Karpas-422 (cell line): Measurements from ENCODE around the gene WDR33. TPM values are rescaled to one million over a fixed set of nuclear protein-coding genes. Genes with fewer than 3 reads are reported as not detected.

Experiments
- DNase-seq: peaks from one replicate; pipeline ENCODE4 v3.0.0-alpha.2; 2015
- H2AFZ ChIP-seq: fragments of 200-600 bp; sonication (generic); 2 replicates; pipeline ENCODE4 v1.6.1; 2014; ENCODE audit warnings: antibody characterized with exemption, low read length, mixed read lengths
- H3K27ac ChIP-seq: fragments of 200-600 bp; sonication (generic); 2 replicates; pipeline ENCODE4 v1.5.1; 2014; ENCODE audit warnings: mild to moderate bottlenecking, low read length, moderate library complexity
- H3K27me3 ChIP-seq: fragments of 200-600 bp; sonication (generic); 2 replicates; pipeline ENCODE4 v1.6.1; 2014; ENCODE audit warnings: low read length, mixed read lengths
- H3K36me3 ChIP-seq: fragments of 200-600 bp; sonication (generic); 2 replicates; pipeline ENCODE4 v1.6.1; 2014; ENCODE audit warnings: low read length, mixed read lengths; ENCODE audit not compliant: insufficient read depth
- H3K4me1 ChIP-seq: fragments of 200-600 bp; sonication (generic); 2 replicates; pipeline ENCODE4 v1.6.1; 2014; ENCODE audit warnings: mild to moderate bottlenecking, low read length, mixed read lengths
- H3K4me2 ChIP-seq: fragments of 200-600 bp; sonication (generic); 2 replicates; pipeline ENCODE4 v1.6.1; 2014; ENCODE audit warnings: low read length, low read depth, mild to moderate bottlenecking; ENCODE audit not compliant: poor library complexity, severe bottlenecking
- H3K4me3 ChIP-seq: fragments of 200-600 bp; sonication (generic); 2 replicates; pipeline ENCODE4 v1.5.1; 2014; ENCODE audit warnings: mild to moderate bottlenecking, antibody characterized with exemption, low read length, mixed read lengths
- H3K79me2 ChIP-seq: fragments of 200-600 bp; sonication (generic); 2 replicates; pipeline ENCODE4 v1.6.1; 2014; ENCODE audit warnings: mild to moderate bottlenecking, low read length, mixed read lengths
- H3K9ac ChIP-seq: fragments of 200-600 bp; sonication (generic); 2 replicates; pipeline ENCODE4 v1.6.0; 2014; ENCODE audit warnings: low read length
- H3K9me2 ChIP-seq: fragments of 200-600 bp; sonication (generic), shearing (Covaris generic); replicated peaks from 2 replicates; pipeline ENCODE4 v1.6.0; 2014; ENCODE audit warnings: mild to moderate bottlenecking, low read length, moderate library complexity; ENCODE audit not compliant: insufficient read depth
- H3K9me3 ChIP-seq: fragments of 300-700, 200-600 bp; sonication (generic); 2 replicates; pipeline ENCODE4 v1.6.1; 2014; ENCODE audit warnings: low read length, mixed read lengths
- H4K20me1 ChIP-seq: fragments of 200-600 bp; sonication (generic); 2 replicates; pipeline ENCODE4 v1.6.1; 2014; ENCODE audit warnings: mild to moderate bottlenecking, antibody characterized with exemption, low read length, low read depth; ENCODE audit not compliant: insufficient read depth
- total RNA-seq: library from RNA; depleted of rRNA; stranded (reverse); fragments of >200 nt; shearing (Covaris generic); gene quantifications from 2 replicates; pipeline ENCODE4 v1.2.3, GENCODE V29; 2014; ENCODE audit warnings: low replicate concordance

Gene WDR33
- total RNA-seq, 1 experiment from 2014 or later = 65.0 TPM

- H3K36me3 ChIP-seq = peaks cover 24% of the 10 kb centered on the region; the same call in 1 of the 2 replicates
- H3K9me3 ChIP-seq = no peaks in the 10 kb centered on the region
- peaks cover 26% of the 10 kb centered on the region for H3K4me1 ChIP-seq
- peak overlapping the region; percentile 65; the same call in 1 of the 2 replicates for H3K27ac ChIP-seq
- H4K20me1 ChIP-seq = no peaks in the 10 kb centered on the region
- no peaks in the 10 kb centered on the region for H3K9me2 ChIP-seq
- no peaks in the 10 kb centered on the region for H3K27me3 ChIP-seq
- H3K4me3 ChIP-seq = no peak overlapping the region
- no peak overlapping the region for H3K9ac ChIP-seq
- H3K79me2 ChIP-seq = peaks cover 35% of the 10 kb centered on the region
- no peak for DNase-seq
- H3K4me2 ChIP-seq = no peak overlapping the region
- H2AFZ ChIP-seq = no peak overlapping the region
These were observed 77.0 kb downstream of the WDR33 start for GRCh38 chr2:127733816-127734537.

DNA sequence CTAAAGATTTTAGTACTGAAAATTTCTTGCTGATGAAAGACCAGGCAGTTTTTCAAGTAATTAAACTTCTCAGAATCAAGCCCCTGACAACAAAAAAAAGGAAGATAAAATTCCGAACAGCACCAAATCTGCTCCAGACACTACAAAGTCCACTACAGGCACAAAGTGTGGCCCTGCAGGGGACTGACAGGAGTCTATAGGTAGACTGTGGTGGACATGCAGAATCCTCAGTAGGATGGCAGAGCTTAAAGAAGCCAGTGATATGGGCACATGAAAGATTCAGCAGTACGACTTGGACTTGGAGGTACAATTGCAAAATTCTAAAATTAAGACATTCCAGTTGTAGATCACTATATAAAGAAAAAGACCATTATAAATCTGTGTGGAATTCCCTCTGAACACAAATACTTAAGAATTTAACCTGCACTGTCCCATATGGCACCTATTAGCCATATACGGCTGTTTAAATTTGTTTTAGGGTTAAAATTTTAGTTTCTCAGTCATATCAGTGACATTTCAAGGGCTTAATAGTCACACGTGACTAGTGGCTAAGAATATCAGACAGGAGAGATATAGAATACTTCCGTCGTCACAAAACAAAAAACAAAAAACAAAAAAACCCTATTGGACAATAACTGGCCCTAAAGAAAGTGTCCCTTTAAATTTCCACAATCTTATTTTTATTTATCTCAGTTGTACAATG is 77.7 kb downstream of the WDR33 start:
- Histone ChIP-seq H3K9me2 (no peaks in the 10 kb centered on the region), H2AFZ (no peak overlapping the region), H3K9me3 (no peaks in the 10 kb centered on the region), H3K9ac (no peak overlapping the region), H3K27me3 (no peaks in the 10 kb centered on the region), H3K4me3 (no peak overlapping the region), H3K4me2 (no peak overlapping the region), H3K79me2 (peaks cover 31% of the 10 kb centered on the region), H3K36me3 (peaks cover 20% of the 10 kb centered on the region; the same call in 1 of the 2 replicates), H4K20me1 (no peaks in the 10 kb centered on the region), H3K27ac (no peak overlapping the region), H3K4me1 (peaks cover 26% of the 10 kb centered on the region)
- DNase-seq = no peak

DNA sequence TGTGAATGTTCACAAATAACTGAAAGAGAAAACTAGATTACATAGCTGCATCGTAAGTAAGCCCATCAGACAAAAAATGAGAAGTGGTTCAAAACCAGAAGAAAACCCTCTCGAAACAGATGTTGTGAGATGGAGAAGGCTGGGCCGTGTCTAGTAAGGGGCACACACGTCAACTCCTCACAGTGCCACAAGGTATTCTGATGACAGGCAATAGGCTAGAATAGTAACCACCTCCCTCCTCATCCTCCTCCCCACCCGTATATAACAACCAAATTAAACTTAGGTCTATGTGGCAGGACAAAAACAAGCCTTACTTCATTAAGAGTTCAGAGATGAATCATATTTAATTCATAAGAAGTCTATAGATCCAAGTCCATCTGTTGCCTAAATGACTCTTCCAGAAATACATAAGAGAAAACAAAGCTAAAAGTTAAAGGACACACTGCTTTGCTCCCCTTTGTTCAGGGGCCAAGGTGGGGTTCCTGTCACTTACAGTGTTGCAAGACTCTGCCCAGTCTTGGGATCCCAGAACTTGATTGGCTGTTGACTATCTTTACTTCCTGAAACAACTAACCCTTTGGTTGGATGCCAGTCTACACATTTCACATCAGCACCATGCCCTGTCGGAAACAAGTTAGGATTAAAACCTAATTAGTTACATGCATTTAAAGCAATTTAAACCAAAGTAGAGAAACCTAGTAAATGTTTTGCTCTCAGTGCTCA is 84.7 kb downstream of the WDR33 start:
- Histone ChIP-seq H3K4me1 (no peaks in the 10 kb centered on the region), H2AFZ (no peak overlapping the region), H3K9me2 (no peaks in the 10 kb centered on the region), H3K9ac (no peak overlapping the region), H4K20me1 (no peaks in the 10 kb centered on the region), H3K36me3 (peaks cover 29% of the 10 kb centered on the region), H3K4me2 (no peak overlapping the region), H3K27me3 (no peaks in the 10 kb centered on the region), H3K79me2 (no peaks in the 10 kb centered on the region), H3K4me3 (no peak overlapping the region), H3K9me3 (no peaks in the 10 kb centered on the region), H3K27ac (no peak overlapping the region)
- DNase-seq = no peak

DNA sequence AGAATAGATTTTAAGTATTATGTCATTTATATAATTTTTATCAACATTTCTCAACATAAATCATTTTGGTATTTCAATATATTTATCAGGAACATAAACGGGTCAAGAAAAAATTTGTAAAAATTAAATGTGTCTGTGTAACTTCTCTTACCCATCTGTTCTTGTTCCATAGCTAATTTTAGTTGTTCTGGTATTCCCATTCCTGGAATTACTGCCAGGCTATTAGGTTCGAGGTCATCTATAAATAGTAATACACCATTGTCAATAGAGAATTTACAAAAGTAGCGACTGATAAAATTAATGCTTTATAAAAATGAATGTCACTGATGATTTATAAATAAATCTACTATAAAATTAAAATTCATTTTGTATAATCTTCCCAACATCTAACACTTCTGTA is 88.2 kb downstream of the WDR33 start:
- Histone ChIP-seq H3K36me3 (peaks cover 50% of the 10 kb centered on the region), H3K4me2 (no peak overlapping the region), H3K4me1 (no peaks in the 10 kb centered on the region), H3K27ac (no peak overlapping the region), H4K20me1 (peaks cover 5% of the 10 kb centered on the region; the same call in 1 of the 2 replicates), H3K27me3 (no peaks in the 10 kb centered on the region), H2AFZ (no peak overlapping the region), H3K9ac (no peak overlapping the region), H3K4me3 (no peak overlapping the region), H3K9me2 (no peaks in the 10 kb centered on the region), H3K79me2 (peaks cover 7% of the 10 kb centered on the region; the same call in 1 of the 2 replicates), H3K9me3 (no peaks in the 10 kb centered on the region)
- DNase-seq = no peak

DNA sequence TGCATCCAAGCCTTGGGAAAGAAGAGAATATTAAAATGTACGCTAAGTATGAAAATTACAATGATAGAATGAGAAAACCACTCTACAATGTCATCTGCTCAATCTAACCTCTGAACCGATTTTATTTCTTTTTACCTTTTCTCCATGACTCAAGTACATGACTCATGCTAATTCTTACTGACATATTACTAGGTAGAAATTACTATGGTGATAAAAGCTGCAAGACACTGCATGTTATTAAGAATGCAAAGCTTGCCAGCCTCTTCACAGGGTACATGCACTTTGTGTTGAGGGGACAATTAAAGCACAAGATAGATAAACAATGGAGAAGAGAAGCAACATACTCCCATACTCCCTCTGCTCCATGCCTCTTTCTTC is 89.0 kb downstream of the WDR33 start:
- Histone ChIP-seq H3K9me3 (no peaks in the 10 kb centered on the region), H3K27me3 (no peaks in the 10 kb centered on the region), H3K79me2 (peaks cover 7% of the 10 kb centered on the region; the same call in 1 of the 2 replicates), H3K9ac (no peak overlapping the region), H2AFZ (no peak overlapping the region), H3K27ac (no peak overlapping the region), H3K4me1 (no peaks in the 10 kb centered on the region), H3K4me2 (no peak overlapping the region), H4K20me1 (peaks cover 5% of the 10 kb centered on the region; the same call in 1 of the 2 replicates), H3K9me2 (no peaks in the 10 kb centered on the region), H3K4me3 (no peak overlapping the region), H3K36me3 (peaks cover 50% of the 10 kb centered on the region)
- DNase-seq = no peak

DNA sequence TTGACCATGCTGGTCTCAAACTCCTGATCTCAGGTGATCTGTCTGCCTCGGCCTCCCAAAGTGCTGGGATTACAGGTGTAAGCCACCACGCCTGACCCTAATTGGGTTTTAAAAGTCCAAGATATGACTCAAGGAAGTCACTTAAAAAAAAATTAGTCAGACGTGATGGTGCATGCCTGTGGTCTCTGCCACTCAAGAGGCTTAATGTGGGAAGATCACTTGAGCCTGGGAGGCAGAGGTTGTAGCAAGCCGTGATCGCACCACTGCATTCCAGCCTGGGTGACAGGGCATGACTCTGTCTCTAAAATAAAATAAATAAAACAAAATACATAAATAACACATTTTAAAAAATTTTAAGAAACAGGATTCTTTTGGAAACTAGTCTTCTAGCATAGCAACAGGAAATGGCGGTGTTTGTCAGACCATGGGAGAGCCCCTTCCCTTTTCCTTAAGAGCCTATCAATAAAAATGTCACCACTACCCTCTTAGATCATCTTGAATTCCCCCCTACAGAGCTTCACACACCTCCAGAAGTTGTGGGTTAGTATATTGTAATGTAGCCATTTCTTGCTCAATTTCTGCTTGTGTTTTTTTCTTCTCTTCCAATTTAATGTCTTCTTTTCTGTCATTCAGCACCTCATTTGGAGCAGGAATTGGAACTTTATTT is 89.5 kb downstream of the WDR33 start:
- H3K9me2 ChIP-seq = no peaks in the 10 kb centered on the region
- no peaks in the 10 kb centered on the region for H3K9me3 ChIP-seq
- no peak overlapping the region for H2AFZ ChIP-seq
- peaks cover 50% of the 10 kb centered on the region for H3K36me3 ChIP-seq
- H3K79me2 ChIP-seq = peaks cover 7% of the 10 kb centered on the region; the same call in 1 of the 2 replicates
- no peak overlapping the region for H3K4me3 ChIP-seq
- no peaks in the 10 kb centered on the region for H3K27me3 ChIP-seq
- H3K4me1 ChIP-seq = no peaks in the 10 kb centered on the region
- no peak overlapping the region for H3K27ac ChIP-seq
- H4K20me1 ChIP-seq = peaks cover 5% of the 10 kb centered on the region; the same call in 1 of the 2 replicates
- no peak for DNase-seq
- no peak overlapping the region for H3K9ac ChIP-seq
- H3K4me2 ChIP-seq = no peak overlapping the region

DNA sequence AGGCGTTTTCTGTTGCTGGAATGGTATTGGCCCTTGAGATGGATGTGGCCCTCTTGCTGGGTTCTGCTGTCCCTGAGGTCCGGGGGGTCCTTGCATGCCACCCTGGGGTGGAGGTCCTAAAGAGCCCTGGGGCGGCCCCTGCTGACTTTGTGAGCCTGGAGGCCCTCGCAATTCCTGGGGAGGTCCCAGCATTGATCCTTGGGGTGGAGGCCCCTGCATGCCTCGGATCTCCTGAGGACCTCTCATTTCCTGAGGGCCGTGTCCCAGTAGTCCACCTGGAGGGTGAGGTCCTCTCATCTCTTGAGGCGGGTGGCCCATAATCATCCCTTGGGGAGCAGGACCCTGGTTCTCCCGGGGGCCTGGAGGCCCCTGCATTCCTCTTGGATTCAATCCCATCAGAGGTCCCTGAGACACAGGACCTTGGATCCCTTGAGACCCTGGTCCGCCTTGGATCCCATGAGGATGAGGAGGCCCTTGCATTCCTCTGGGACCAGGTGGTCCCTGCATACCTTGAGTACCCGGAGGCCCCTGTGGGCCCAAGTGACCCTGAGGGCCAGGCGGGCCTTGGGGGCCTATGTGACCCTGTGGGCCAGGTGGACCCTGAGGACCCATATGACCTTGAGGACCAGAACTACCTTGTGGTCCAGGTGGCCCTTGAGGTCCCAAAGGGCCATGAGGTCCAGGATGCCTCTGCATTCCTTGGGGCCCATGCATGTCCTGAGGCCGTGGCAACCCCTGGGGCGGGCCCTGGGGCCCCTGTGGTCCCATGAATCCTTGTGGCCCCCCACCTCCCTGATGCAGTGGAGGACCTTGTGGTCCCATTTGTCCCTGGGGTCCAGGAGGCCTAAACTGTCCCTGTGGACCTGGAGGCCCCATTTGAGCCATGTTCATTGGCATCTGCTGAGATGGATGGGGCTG is 91.4 kb downstream of the WDR33 start:
- no peaks in the 10 kb centered on the region for H3K9me2 ChIP-seq
- H3K36me3 ChIP-seq = peaks cover 45% of the 10 kb centered on the region
- no peak overlapping the region for H2AFZ ChIP-seq

More for the DNA sequence above, 91.4 kb downstream of the WDR33 start:
- Histone ChIP-seq H3K4me2 (no peak overlapping the region), H3K79me2 (peaks cover 7% of the 10 kb centered on the region; the same call in 1 of the 2 replicates), H3K4me1 (no peaks in the 10 kb centered on the region), H3K9me3 (no peaks in the 10 kb centered on the region), H3K27ac (no peak overlapping the region), H4K20me1 (peaks cover 5% of the 10 kb centered on the region; the same call in 1 of the 2 replicates), H3K4me3 (no peak overlapping the region), H3K9ac (no peak overlapping the region), H3K27me3 (no peaks in the 10 kb centered on the region)
- DNase-seq = no peak
